ENCODE data around the gene TRABD2B.

The TRABD2B gene

GRCh38 chr1:47837056-47837830 is 159.9 kb downstream of the TRABD2B start:
- in situ Hi-C loops (cut with MboI; ENCODE audit: low sequenced_read_pairs), result no loop called here

GRCh38 chr1:47835409-47835808 is 161.8 kb downstream of the TRABD2B start:
- in situ Hi-C loops (cut with MboI; ENCODE audit: low sequenced_read_pairs), result no loop called here

- in situ Hi-C loops (cut with MboI; ENCODE audit: low sequenced_read_pairs), result no loop called here
Observed at GRCh38 chr1:47834326-47834725, 162.9 kb downstream of the TRABD2B start.

- in situ Hi-C loops (cut with MboI; ENCODE audit: low sequenced_read_pairs), result no loop called here
Observed at GRCh38 chr1:47830641-47831333, 166.4 kb downstream of the TRABD2B start.

GRCh38 chr1:47830021-47830420 is 167.2 kb downstream of the TRABD2B start:
- in situ Hi-C loops (cut with MboI; ENCODE audit: low sequenced_read_pairs), result no loop called here

GRCh38 chr1:47828978-47829377 is 168.2 kb downstream of the TRABD2B start:
- in situ Hi-C loops (cut with MboI; ENCODE audit: low sequenced_read_pairs), result no loop called here

- in situ Hi-C loops (cut with MboI; ENCODE audit: low sequenced_read_pairs), result no loop called here
Observed at GRCh38 chr1:47827109-47827508, 170.1 kb downstream of the TRABD2B start.

- in situ Hi-C loops (cut with MboI; ENCODE audit: low sequenced_read_pairs), result no loop called here
Observed at GRCh38 chr1:47824716-47825115, 172.5 kb downstream of the TRABD2B start.

- in situ Hi-C loops (cut with MboI; ENCODE audit: low sequenced_read_pairs), result no loop called here
Observed at GRCh38 chr1:47824297-47824696, 172.9 kb downstream of the TRABD2B start.

- in situ Hi-C loops (cut with MboI; ENCODE audit: low sequenced_read_pairs), result no loop called here
Observed at GRCh38 chr1:47823040-47823808, 174.0 kb downstream of the TRABD2B start.

GRCh38 chr1:47821760-47822159 is 175.4 kb downstream of the TRABD2B start:
- in situ Hi-C loops (cut with MboI; ENCODE audit: low sequenced_read_pairs), result no loop called here

GRCh38 chr1:47819574-47819888 is 177.7 kb downstream of the TRABD2B start:
- in situ Hi-C loops (cut with MboI; ENCODE audit: low sequenced_read_pairs), result no loop called here

- in situ Hi-C loops (cut with MboI; ENCODE audit: low sequenced_read_pairs), result no loop called here
Observed at GRCh38 chr1:47818682-47819573, 178.3 kb downstream of the TRABD2B start.

- in situ Hi-C loops (cut with MboI; ENCODE audit: low sequenced_read_pairs), result no loop called here
Observed at GRCh38 chr1:47817861-47818260, 179.3 kb downstream of the TRABD2B start.

GRCh38 chr1:47816325-47817071 is 180.7 kb downstream of the TRABD2B start:
- in situ Hi-C loops (cut with MboI; ENCODE audit: low sequenced_read_pairs), result no loop called here

- in situ Hi-C loops (cut with MboI; ENCODE audit: low sequenced_read_pairs), result no loop called here
Observed at GRCh38 chr1:47814612-47815395, 182.4 kb downstream of the TRABD2B start.

- in situ Hi-C loops (cut with MboI; ENCODE audit: low sequenced_read_pairs), result no loop called here
Observed at GRCh38 chr1:47813970-47814369, 183.2 kb downstream of the TRABD2B start.

GRCh38 chr1:47812904-47813514 is 184.2 kb downstream of the TRABD2B start:
- in situ Hi-C loops (cut with MboI; ENCODE audit: low sequenced_read_pairs), result no loop called here
